ENCODE results near the gene SMOC2. TPM values are rescaled to one million over a fixed set of nuclear protein-coding genes. Genes with fewer than 3 reads are reported as not detected.

SMOC2 gene
- total and polyA plus RNA-seq, 8 donors: 7.1 to 18.8 (median 9.5) TPM

DNA sequence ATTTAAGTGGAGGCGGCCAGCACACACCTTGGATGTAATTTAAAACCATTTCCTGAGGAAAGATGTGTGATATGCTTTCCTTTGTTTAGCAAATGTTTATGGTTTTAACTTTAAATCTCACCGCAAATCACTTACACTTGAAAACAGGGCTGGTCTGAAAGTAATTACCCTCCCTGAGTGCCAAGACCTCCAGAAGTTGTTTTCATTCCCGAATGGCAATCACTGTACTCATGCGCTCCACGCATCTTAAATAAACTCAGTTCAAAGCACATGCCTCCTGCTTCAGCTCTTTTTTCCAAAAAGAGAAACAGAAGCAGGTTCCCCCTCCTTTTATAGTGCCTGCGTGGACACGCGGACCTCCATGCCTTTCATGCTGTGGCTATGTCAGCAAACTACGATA lies 224.0 kb downstream of the SMOC2 start:
- no peak for DNase-seq
- peaks cover 0 to 1% of the 10 kb centered on the region in 2 donors for H3K9me3 ChIP-seq
- no peaks in the 10 kb centered on the region for H3K4me1 ChIP-seq
- no peak overlapping the region for H3K27ac ChIP-seq
- H3K27me3 ChIP-seq: peaks cover 0 to 8% of the 10 kb centered on the region in 2 donors
- no peak overlapping the region for H3K4me3 ChIP-seq
- no peak for TF ChIP-seq CTCF (IDR thresholded peaks at IDR 0.05)
- ATAC-seq: no peak
- intact Hi-C loops (cut with DNase I): no loop called here
- no peaks in the 10 kb centered on the region for H3K36me3 ChIP-seq

DNA sequence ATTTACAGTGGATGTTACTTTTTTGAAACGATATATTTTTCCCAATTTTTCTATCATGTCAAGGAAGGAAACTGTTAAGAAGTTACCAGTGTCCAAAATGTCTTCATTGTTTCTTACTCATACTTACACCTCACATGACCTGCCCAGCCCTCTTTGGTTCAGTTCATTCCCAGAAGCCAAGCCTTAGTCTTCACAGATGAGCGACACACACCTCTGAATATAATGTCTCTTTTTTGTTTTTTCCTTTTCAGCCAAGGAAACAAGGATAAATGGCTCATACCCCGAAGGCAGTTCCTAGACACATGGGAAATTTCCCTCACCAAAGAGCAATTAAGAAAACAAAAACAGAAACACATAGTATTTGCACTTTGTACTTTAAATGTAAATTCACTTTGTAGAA lies 225.2 kb downstream of the SMOC2 start:
- no peaks in the 10 kb centered on the region for H3K36me3 ChIP-seq
- intact Hi-C loops (cut with DNase I): no loop called here
- no peak overlapping the region for H3K4me3 ChIP-seq
- no peak overlapping the region for H3K27ac ChIP-seq
- no peak for DNase-seq
- ATAC-seq: no peak
- TF ChIP-seq CTCF (IDR thresholded peaks at IDR 0.05): no peak
- no peaks in the 10 kb centered on the region for H3K4me1 ChIP-seq
- peaks cover 0 to under 1% of the 10 kb centered on the region in 2 donors for H3K9me3 ChIP-seq
- H3K27me3 ChIP-seq: peaks cover 0 to 8% of the 10 kb centered on the region in 2 donors

GRCh38 chr6:168666699-168667427 lies 225.9 kb downstream of the SMOC2 start:
- Histone ChIP-seq H3K27ac (no peak overlapping the region), H3K36me3 (no peaks in the 10 kb centered on the region), H3K4me3 (no peak overlapping the region), H3K4me1 (no peaks in the 10 kb centered on the region), H3K9me3 (no peaks in the 10 kb centered on the region), H3K27me3 (peaks cover 0 to 8% of the 10 kb centered on the region in 2 donors)
- no peak for TF ChIP-seq CTCF (IDR thresholded peaks at IDR 0.05)
- no peak for DNase-seq
- intact Hi-C loops (cut with DNase I): no loop called here
- no peak for ATAC-seq

DNA sequence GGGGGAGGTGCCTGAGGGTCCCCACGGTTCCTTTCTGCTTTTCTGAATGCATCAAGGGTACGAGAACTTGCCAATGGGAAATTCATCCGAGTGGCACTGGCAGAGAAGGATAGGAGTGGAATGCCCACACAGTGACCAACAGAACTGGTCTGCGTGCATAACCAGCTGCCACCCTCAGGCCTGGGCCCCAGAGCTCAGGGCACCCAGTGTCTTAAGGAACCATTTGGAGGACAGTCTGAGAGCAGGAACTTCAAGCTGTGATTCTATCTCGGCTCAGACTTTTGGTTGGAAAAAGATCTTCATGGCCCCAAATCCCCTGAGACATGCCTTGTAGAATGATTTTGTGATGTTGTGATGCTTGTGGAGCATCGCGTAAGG lies 226.4 kb downstream of the SMOC2 start:
- Histone ChIP-seq H3K4me1 (no peaks in the 10 kb centered on the region), H3K27ac (no peak overlapping the region), H3K36me3 (no peaks in the 10 kb centered on the region), H3K9me3 (no peaks in the 10 kb centered on the region), H3K4me3 (no peak overlapping the region), H3K27me3 (peaks cover 0 to 4% of the 10 kb centered on the region in 2 donors)
- DNase-seq (no peak), ATAC-seq (no peak)
- no peak for TF ChIP-seq CTCF (IDR thresholded peaks at IDR 0.05)
- intact Hi-C loops (cut with DNase I): no loop called here

DNA sequence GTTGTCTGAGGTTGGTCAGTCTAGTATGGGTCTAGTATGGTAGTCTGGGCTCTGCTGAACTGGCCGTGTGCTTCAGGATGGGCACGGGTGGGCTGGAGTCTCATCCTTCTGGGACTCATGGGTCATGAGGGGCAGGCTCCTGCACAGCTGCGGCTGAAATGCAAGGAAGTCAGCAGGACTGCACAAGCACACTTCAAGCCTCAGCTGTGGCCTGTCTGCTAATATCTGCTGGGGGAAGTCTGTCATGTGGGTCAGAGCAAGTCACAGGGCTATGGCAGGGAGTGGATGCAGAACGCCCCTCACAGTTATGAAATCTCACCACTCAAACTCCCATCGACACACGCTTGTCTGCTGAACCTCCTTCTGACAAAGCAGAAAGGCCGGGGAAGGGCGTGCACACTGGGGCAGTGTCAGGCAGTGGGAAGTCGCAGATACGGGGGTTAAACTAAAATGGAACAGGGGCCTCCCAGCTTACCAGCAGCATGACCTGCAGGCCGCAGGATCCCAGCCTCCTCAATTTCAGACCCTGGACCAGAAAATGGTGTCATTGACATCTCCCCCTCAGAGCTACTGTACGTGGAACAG lies 229.5 kb downstream of the SMOC2 start:
- Histone ChIP-seq H3K9me3 (no peaks in the 10 kb centered on the region), H3K36me3 (no peaks in the 10 kb centered on the region), H3K4me1 (no peaks in the 10 kb centered on the region), H3K27me3 (no peaks in the 10 kb centered on the region), H3K27ac (no peak overlapping the region), H3K4me3 (no peak overlapping the region)
- ATAC-seq (no peak), DNase-seq (no peak)
- intact Hi-C loops (cut with DNase I): no loop called here
- TF ChIP-seq CTCF (IDR thresholded peaks at IDR 0.05): no peak
